ENCODE results near the gene PRKAB1.
"Not testable (repeated sequence)": the region's sequence is repeated elsewhere in the genome, so short reads cannot be mapped to it uniquely, and the experiment has no call there.

Gene PRKAB1
- total RNA-seq: 24.7 to 28.7 (median 28.0) reads per million in 3 donors

GRCh38 chr12:119667577-119668323, at the start of gene PRKAB1:
Gene PRKAB1 (plus strand): TSS chr12:119668133. CDS start chr12:119668245, 112 bp downstream.
- Histone ChIP-seq H3K4me3 (ENCODE audit: insufficient read depth, low read depth, low read length, poor library complexity, severe bottlenecking) (peak within 1 kb of the TSS; percentile 86), H3K4me1 (ENCODE audit: control insufficient read depth, insufficient read depth, low read length, poor library complexity, severe bottlenecking) (peaks cover 8% of the 10 kb centered on the region)
- DNase-seq: peak; percentile 93 to 95 (median 93)

GRCh38 chr12:119618328-119618896, 49.5 kb upstream of the PRKAB1 start:
- H3K27ac ChIP-seq (ENCODE audit: insufficient read depth, low read length, poor library complexity, severe bottlenecking); H3K36me3 ChIP-seq (ENCODE audit: control insufficient read depth, insufficient read depth, low read length); DNase-seq; H3K4me3 ChIP-seq (ENCODE audit: insufficient read depth, low read depth, low read length, poor library complexity, severe bottlenecking); H3K9me3 ChIP-seq (ENCODE audit: control insufficient read depth, low read length); H3K4me1 ChIP-seq (ENCODE audit: control insufficient read depth, insufficient read depth, low read length, poor library complexity, severe bottlenecking); H3K27me3 ChIP-seq (replicated peaks; ENCODE audit: control insufficient read depth, insufficient read depth, low read length, poor library complexity, severe bottlenecking): not testable (repeated sequence)

More at GRCh38 chr12:119667577-119668323, at the start of gene PRKAB1:
- Histone ChIP-seq H3K9me3 (ENCODE audit: control insufficient read depth, low read length) (no peaks in the 10 kb centered on the region), H3K27me3 (replicated peaks; ENCODE audit: control insufficient read depth, insufficient read depth, low read length, poor library complexity, severe bottlenecking) (no peaks in the 10 kb centered on the region), H3K36me3 (ENCODE audit: control insufficient read depth, insufficient read depth, low read length) (peaks cover 12% of the 10 kb centered on the region), H3K27ac (ENCODE audit: insufficient read depth, low read length, poor library complexity, severe bottlenecking) (peak within 1 kb of the TSS; percentile 83)

GRCh38 chr12:119620490-119620889, 47.4 kb upstream of the PRKAB1 start:
- Histone ChIP-seq H3K27ac (ENCODE audit: insufficient read depth, low read length, poor library complexity, severe bottlenecking) (no peak overlapping the region), H3K4me3 (ENCODE audit: insufficient read depth, low read depth, low read length, poor library complexity, severe bottlenecking) (no peak overlapping the region), H3K4me1 (ENCODE audit: control insufficient read depth, insufficient read depth, low read length, poor library complexity, severe bottlenecking) (no peaks in the 10 kb centered on the region), H3K27me3 (replicated peaks; ENCODE audit: control insufficient read depth, insufficient read depth, low read length, poor library complexity, severe bottlenecking) (peaks cover 4% of the 10 kb centered on the region), H3K9me3 (ENCODE audit: control insufficient read depth, low read length) (no peaks in the 10 kb centered on the region), H3K36me3 (ENCODE audit: control insufficient read depth, insufficient read depth, low read length) (no peaks in the 10 kb centered on the region)
- no peak for DNase-seq

- no peak overlapping the region for H3K4me3 ChIP-seq (ENCODE audit: insufficient read depth, low read depth, low read length, poor library complexity, severe bottlenecking)
- no peaks in the 10 kb centered on the region for H3K9me3 ChIP-seq (ENCODE audit: control insufficient read depth, low read length)
- peaks cover 4% of the 10 kb centered on the region for H3K27me3 ChIP-seq (replicated peaks; ENCODE audit: control insufficient read depth, insufficient read depth, low read length, poor library complexity, severe bottlenecking)
- no peaks in the 10 kb centered on the region for H3K36me3 ChIP-seq (ENCODE audit: control insufficient read depth, insufficient read depth, low read length)
- H3K27ac ChIP-seq (ENCODE audit: insufficient read depth, low read length, poor library complexity, severe bottlenecking): no peak overlapping the region
- DNase-seq: no peak
- no peaks in the 10 kb centered on the region for H3K4me1 ChIP-seq (ENCODE audit: control insufficient read depth, insufficient read depth, low read length, poor library complexity, severe bottlenecking)
Measured at GRCh38 chr12:119621878-119622277, 46.1 kb upstream of the PRKAB1 start.

GRCh38 chr12:119624966-119625365, 43.0 kb upstream of the PRKAB1 start:
- Histone ChIP-seq H3K27ac (ENCODE audit: insufficient read depth, low read length, poor library complexity, severe bottlenecking) (no peak overlapping the region), H3K27me3 (replicated peaks; ENCODE audit: control insufficient read depth, insufficient read depth, low read length, poor library complexity, severe bottlenecking) (peaks cover 4% of the 10 kb centered on the region), H3K4me1 (ENCODE audit: control insufficient read depth, insufficient read depth, low read length, poor library complexity, severe bottlenecking) (no peaks in the 10 kb centered on the region), H3K9me3 (ENCODE audit: control insufficient read depth, low read length) (no peaks in the 10 kb centered on the region), H3K4me3 (ENCODE audit: insufficient read depth, low read depth, low read length, poor library complexity, severe bottlenecking) (no peak overlapping the region), H3K36me3 (ENCODE audit: control insufficient read depth, insufficient read depth, low read length) (no peaks in the 10 kb centered on the region)
- DNase-seq: no peak

GRCh38 chr12:119627019-119627643, 40.8 kb upstream of the PRKAB1 start:
- Histone ChIP-seq H3K9me3 (ENCODE audit: control insufficient read depth, low read length) (no peaks in the 10 kb centered on the region), H3K4me3 (ENCODE audit: insufficient read depth, low read depth, low read length, poor library complexity, severe bottlenecking) (no peak overlapping the region), H3K27me3 (replicated peaks; ENCODE audit: control insufficient read depth, insufficient read depth, low read length, poor library complexity, severe bottlenecking) (peaks cover 4% of the 10 kb centered on the region), H3K4me1 (ENCODE audit: control insufficient read depth, insufficient read depth, low read length, poor library complexity, severe bottlenecking) (no peaks in the 10 kb centered on the region), H3K27ac (ENCODE audit: insufficient read depth, low read length, poor library complexity, severe bottlenecking) (no peak overlapping the region), H3K36me3 (ENCODE audit: control insufficient read depth, insufficient read depth, low read length) (no peaks in the 10 kb centered on the region)
- DNase-seq: no peak

GRCh38 chr12:119627686-119628085, 40.2 kb upstream of the PRKAB1 start:
- Histone ChIP-seq H3K4me1 (ENCODE audit: control insufficient read depth, insufficient read depth, low read length, poor library complexity, severe bottlenecking) (no peaks in the 10 kb centered on the region), H3K9me3 (ENCODE audit: control insufficient read depth, low read length) (no peaks in the 10 kb centered on the region), H3K27me3 (replicated peaks; ENCODE audit: control insufficient read depth, insufficient read depth, low read length, poor library complexity, severe bottlenecking) (peaks cover 4% of the 10 kb centered on the region), H3K36me3 (ENCODE audit: control insufficient read depth, insufficient read depth, low read length) (no peaks in the 10 kb centered on the region), H3K4me3 (ENCODE audit: insufficient read depth, low read depth, low read length, poor library complexity, severe bottlenecking) (no peak overlapping the region), H3K27ac (ENCODE audit: insufficient read depth, low read length, poor library complexity, severe bottlenecking) (no peak overlapping the region)
- no peak for DNase-seq

GRCh38 chr12:119630223-119630780, 37.6 kb upstream of the PRKAB1 start:
- no peaks in the 10 kb centered on the region for H3K4me1 ChIP-seq (ENCODE audit: control insufficient read depth, insufficient read depth, low read length, poor library complexity, severe bottlenecking)
- H3K36me3 ChIP-seq (ENCODE audit: control insufficient read depth, insufficient read depth, low read length): no peaks in the 10 kb centered on the region
- no peaks in the 10 kb centered on the region for H3K27me3 ChIP-seq (replicated peaks; ENCODE audit: control insufficient read depth, insufficient read depth, low read length, poor library complexity, severe bottlenecking)
- H3K4me3 ChIP-seq (ENCODE audit: insufficient read depth, low read depth, low read length, poor library complexity, severe bottlenecking): no peak overlapping the region
- no peak for DNase-seq
- no peak overlapping the region for H3K27ac ChIP-seq (ENCODE audit: insufficient read depth, low read length, poor library complexity, severe bottlenecking)
- no peaks in the 10 kb centered on the region for H3K9me3 ChIP-seq (ENCODE audit: control insufficient read depth, low read length)

GRCh38 chr12:119630962-119631550, 36.9 kb upstream of the PRKAB1 start:
- Histone ChIP-seq H3K27ac (ENCODE audit: insufficient read depth, low read length, poor library complexity, severe bottlenecking) (no peak overlapping the region), H3K9me3 (ENCODE audit: control insufficient read depth, low read length) (no peaks in the 10 kb centered on the region), H3K4me3 (ENCODE audit: insufficient read depth, low read depth, low read length, poor library complexity, severe bottlenecking) (no peak overlapping the region), H3K27me3 (replicated peaks; ENCODE audit: control insufficient read depth, insufficient read depth, low read length, poor library complexity, severe bottlenecking) (no peaks in the 10 kb centered on the region), H3K4me1 (ENCODE audit: control insufficient read depth, insufficient read depth, low read length, poor library complexity, severe bottlenecking) (no peaks in the 10 kb centered on the region), H3K36me3 (ENCODE audit: control insufficient read depth, insufficient read depth, low read length) (no peaks in the 10 kb centered on the region)
- DNase-seq: no peak

All from effector memory CD4-positive, alpha-beta T cell (primary cell).